Measurements from ENCODE around the gene NRDE2. TPM values are rescaled to one million over a fixed set of nuclear protein-coding genes. Genes with fewer than 3 reads are reported as not detected.

Gene NRDE2
- total RNA-seq, 1 experiment from 2014 or later: 18.0 TPM

- POLR2A ChIA-PET: no interaction called here
- BruUV-seq (replicated peaks): no TSS peak
- Mint-ChIP-seq H3K36me3 (ENCODE audit: insufficient read depth, unreplicated experiment) (peaks cover 20% of the 10 kb centered on the region), H3K27ac (ENCODE audit: unreplicated experiment) (no peak overlapping the region), H3K9me3 (ENCODE audit: unreplicated experiment) (peaks cover 15% of the 10 kb centered on the region), H3K27me3 (ENCODE audit: insufficient read depth, unreplicated experiment) (no peaks in the 10 kb centered on the region), H3K4me1 (ENCODE audit: low read depth, unreplicated experiment) (no peaks in the 10 kb centered on the region), H3K4me3 (ENCODE audit: unreplicated experiment) (no peak overlapping the region)
- no peak for TF ChIP-seq CTCF (IDR thresholded peaks at IDR 0.05; ENCODE audit: insufficient read depth in 1 of 2, low read depth in 1 of 2, low read length in 1 of 2, severe bottlenecking in 1 of 2, unreplicated experiment in 1 of 2)
- H3K4me1 ChIP-seq: no peaks in the 10 kb centered on the region
- intact Hi-C loops (cut with micrococcal nuclease; ENCODE audit: unreplicated experiment): no loop called here
- H3K27me3 ChIP-seq (replicated peaks; ENCODE audit: control insufficient read depth, insufficient read depth, low read length): no peaks in the 10 kb centered on the region
- CTCF ChIA-PET: no interaction called here
- no peaks in the 10 kb centered on the region; the same call in 1 of the 2 replicates for H3K36me3 ChIP-seq (ENCODE audit: control insufficient read depth, insufficient read depth, low read length)
- no peak overlapping the region for H3K4me3 ChIP-seq (ENCODE audit: low read depth, low read length)
- no peak for DNase-seq
- H3K9me3 ChIP-seq: no peaks in the 10 kb centered on the region
Observed at GRCh38 chr14:90319173-90319572, 12.6 kb downstream of the NRDE2 start.

GRCh38 chr14:90318016-90318415, 13.7 kb downstream of the NRDE2 start:
- Mint-ChIP-seq H3K9me3 (ENCODE audit: unreplicated experiment) (peaks cover 15% of the 10 kb centered on the region), H3K36me3 (ENCODE audit: insufficient read depth, unreplicated experiment) (peaks cover 32% of the 10 kb centered on the region), H3K27me3 (ENCODE audit: insufficient read depth, unreplicated experiment) (no peaks in the 10 kb centered on the region), H3K27ac (ENCODE audit: unreplicated experiment) (no peak overlapping the region), H3K4me3 (ENCODE audit: unreplicated experiment) (no peak overlapping the region), H3K4me1 (ENCODE audit: low read depth, unreplicated experiment) (no peaks in the 10 kb centered on the region)
- DNase-seq: no peak
- no peaks in the 10 kb centered on the region for H3K27me3 ChIP-seq (replicated peaks; ENCODE audit: control insufficient read depth, insufficient read depth, low read length)
- ChIA-PET POLR2A (no interaction called here), CTCF (no interaction called here)
- no peaks in the 10 kb centered on the region for H3K4me1 ChIP-seq
- no peak for TF ChIP-seq CTCF (IDR thresholded peaks at IDR 0.05; ENCODE audit: insufficient read depth in 1 of 2, low read depth in 1 of 2, low read length in 1 of 2, severe bottlenecking in 1 of 2, unreplicated experiment in 1 of 2)
- intact Hi-C loops (cut with micrococcal nuclease; ENCODE audit: unreplicated experiment): no loop called here
- no peaks in the 10 kb centered on the region for H3K9me3 ChIP-seq
- H3K4me3 ChIP-seq (ENCODE audit: low read depth, low read length): no peak overlapping the region
- BruUV-seq (replicated peaks): no TSS peak
- H3K36me3 ChIP-seq (ENCODE audit: control insufficient read depth, insufficient read depth, low read length): peaks cover 3% of the 10 kb centered on the region; the same call in 1 of the 2 replicates

GRCh38 chr14:90317286-90317685, 14.5 kb downstream of the NRDE2 start:
- H3K4me1 Mint-ChIP-seq (ENCODE audit: low read depth, unreplicated experiment): no peaks in the 10 kb centered on the region
- peaks cover 3% of the 10 kb centered on the region; the same call in 1 of the 2 replicates for H3K36me3 ChIP-seq (ENCODE audit: control insufficient read depth, insufficient read depth, low read length)
- ChIA-PET CTCF (no interaction called here), POLR2A (no interaction called here)
- no peaks in the 10 kb centered on the region for H3K9me3 ChIP-seq
- no peak overlapping the region for H3K4me3 Mint-ChIP-seq (ENCODE audit: unreplicated experiment)
- no peak for DNase-seq
- H3K4me3 ChIP-seq (ENCODE audit: low read depth, low read length): no peak overlapping the region
- no peak for TF ChIP-seq CTCF (IDR thresholded peaks at IDR 0.05; ENCODE audit: insufficient read depth in 1 of 2, low read depth in 1 of 2, low read length in 1 of 2, severe bottlenecking in 1 of 2, unreplicated experiment in 1 of 2)
- intact Hi-C loops (cut with micrococcal nuclease; ENCODE audit: unreplicated experiment): no loop called here
- H3K27me3 Mint-ChIP-seq (ENCODE audit: insufficient read depth, unreplicated experiment): no peaks in the 10 kb centered on the region
- no peak overlapping the region for H3K27ac Mint-ChIP-seq (ENCODE audit: unreplicated experiment)
- H3K9me3 Mint-ChIP-seq (ENCODE audit: unreplicated experiment): peaks cover 15% of the 10 kb centered on the region
- no peaks in the 10 kb centered on the region for H3K27me3 ChIP-seq (replicated peaks; ENCODE audit: control insufficient read depth, insufficient read depth, low read length)
- no peaks in the 10 kb centered on the region for H3K4me1 ChIP-seq
- BruUV-seq (replicated peaks): no TSS peak
- peaks cover 32% of the 10 kb centered on the region for H3K36me3 Mint-ChIP-seq (ENCODE audit: insufficient read depth, unreplicated experiment)

Measured in Caco-2 (cell line).